Measurements from ENCODE around the gene CKB. TPM values are rescaled to one million over a fixed set of nuclear protein-coding genes. Genes with fewer than 3 reads are reported as not detected.

The CKB gene
- polyA plus RNA-seq, 3 donors, result 0.76 to 12.5 (median 2.7) TPM

GRCh38 chr14:103524002-103524935, 1.6 kb upstream of the CKB start:
- no peak overlapping the region for H3K9ac ChIP-seq (ENCODE audit: insufficient read depth, low read length, poor library complexity, severe bottlenecking)

More at GRCh38 chr14:103524002-103524935, 1.6 kb upstream of the CKB start:
- peaks cover 0 to 9% of the 10 kb centered on the region in 2 donors for H3K36me3 Mint-ChIP-seq
- TF ChIP-seq CTCF (IDR thresholded peaks at IDR 0.05), result no peak
- Histone ChIP-seq H3K4me3 (replicated peaks in 1 of 3; ENCODE audit: low read depth in 2 of 3, low read length in 3 of 3) (no peak overlapping the region), H3K36me3 (replicated peaks in 1 of 2; ENCODE audit: control insufficient read depth in 1 of 2, insufficient read depth in 2 of 2, low read length in 2 of 2) (no peaks in the 10 kb centered on the region), H3K27ac (ENCODE audit: low read depth in 1 of 2, low read length in 2 of 2) (no peak overlapping the region), H3K79me2 (ENCODE audit: insufficient read depth, low read length) (peaks cover 2% of the 10 kb centered on the region), H3K4me1 (ENCODE audit: control insufficient read depth in 1 of 2, insufficient read depth in 2 of 2, low read length in 2 of 2) (peaks cover 39 to 66% of the 10 kb centered on the region in 2 donors), H3K9me3 (replicated peaks in 1 of 2; ENCODE audit: control insufficient read depth in 1 of 2, insufficient read depth in 1 of 2, low read length in 2 of 2) (peaks cover 6 to 9% of the 10 kb centered on the region in 2 donors), H3K4me2 (replicated peaks; ENCODE audit: extremely low read depth, low read length, poor library complexity, severe bottlenecking) (no peak overlapping the region), H2AFZ (ENCODE audit: insufficient read depth, low read depth, low read length, poor library complexity, severe bottlenecking) (no peak overlapping the region), H3K27me3 (ENCODE audit: control insufficient read depth in 2 of 2, insufficient read depth in 2 of 2, low read length in 2 of 2) (peaks cover 20 to 41% of the 10 kb centered on the region in 2 donors), H4K20me1 (ENCODE audit: insufficient read depth, low read length) (peaks cover 4% of the 10 kb centered on the region)
- intact Hi-C loops (cut with micrococcal nuclease), result loop anchor here in 1 of 2 donors (5.0 to 10.0 kb wide), 2 partner anchors 38 to 189 kb away; partner anchors contain the start of genes BAG5, COA8 and EIF5
- peaks cover 40 to 55% (median 43%) of the 10 kb centered on the region in 3 donors for H3K27me3 Mint-ChIP-seq (ENCODE audit: low read depth in 3 of 3)
- peak overlapping the region in 1 of 7 donors; percentile 28 for H3K27ac Mint-ChIP-seq
- DNase-seq, result no peak
- H3K4me1 Mint-ChIP-seq, result peaks cover 43% of the 10 kb centered on the region
- H3K4me3 Mint-ChIP-seq, result peak overlapping the region in 1 of 2 donors; percentile 80
- WGBS (ENCODE audit: insufficient coverage), result 86% methylated on average over 11 of the region's 12 CpGs
- peaks cover 0 to 16% (median 6%) of the 10 kb centered on the region in 7 donors for H3K9me3 Mint-ChIP-seq
